ENCODE data around the gene ANTKMT.

Gene ANTKMT

DNA sequence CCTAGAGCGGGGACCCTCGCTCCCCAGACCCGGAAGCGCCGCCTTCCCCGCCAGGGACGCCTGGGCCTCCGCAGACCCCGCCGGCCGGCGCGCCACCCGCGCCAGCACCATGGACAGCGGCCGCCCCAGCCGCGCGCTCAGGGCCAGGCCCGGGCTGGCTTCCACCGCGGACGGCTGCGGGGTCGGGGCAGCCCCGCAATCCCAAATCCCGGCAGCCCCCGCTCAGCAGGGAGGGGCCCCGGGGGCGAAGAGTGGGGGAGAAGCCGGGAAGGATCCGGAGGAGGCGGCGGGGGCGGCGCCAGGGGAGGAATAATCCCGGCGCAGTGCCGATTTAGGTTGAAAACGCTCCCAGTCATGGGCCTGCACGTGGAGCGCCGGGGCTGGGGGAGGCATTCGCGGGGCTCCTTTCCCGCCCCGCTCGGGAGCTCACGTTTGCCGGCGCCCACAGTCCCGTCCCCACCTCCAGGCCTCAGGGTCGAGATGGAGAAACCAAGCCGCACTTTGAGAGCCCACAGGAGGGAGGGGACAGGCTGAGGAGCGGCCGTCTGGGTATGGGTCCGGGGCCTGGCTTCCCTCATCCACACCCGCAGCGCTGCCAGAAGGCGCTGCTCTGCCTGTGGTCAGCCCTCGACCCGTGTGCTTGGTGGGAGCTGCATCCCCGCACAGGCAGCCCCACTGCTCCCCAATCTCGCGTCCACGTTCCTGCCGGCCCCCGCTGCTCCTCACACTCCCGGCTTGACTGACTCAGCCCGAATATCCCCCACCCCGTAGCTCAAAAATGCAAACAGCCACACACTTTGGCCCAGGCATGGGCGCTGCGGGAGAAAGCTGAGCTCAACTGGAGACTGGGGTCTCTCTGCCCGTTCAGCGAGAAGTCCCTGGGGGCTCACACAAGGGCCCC lies 20.0 kb upstream of the ANTKMT start:
- no peak for DNase-seq

DNA sequence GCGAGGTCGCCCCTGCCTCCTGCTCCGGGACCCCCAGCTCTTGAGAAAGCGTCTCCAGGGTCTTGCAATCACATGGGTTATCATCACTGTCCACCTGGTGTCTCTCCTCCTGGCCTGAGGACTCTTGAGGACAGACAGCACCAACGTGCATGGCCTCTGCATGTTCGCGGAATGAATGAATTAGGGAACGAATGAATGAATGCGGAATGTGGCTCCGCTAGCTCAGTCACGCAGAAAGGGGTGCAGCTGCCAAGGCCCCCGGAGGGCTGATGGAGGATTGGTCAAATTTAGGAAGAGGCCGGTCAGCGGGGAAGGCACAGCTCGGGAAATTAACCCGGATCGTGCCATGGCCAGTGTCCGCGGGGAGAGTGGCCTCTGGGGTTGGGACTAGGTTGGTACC lies 18.6 kb upstream of the ANTKMT start:
- no peak for DNase-seq

DNA sequence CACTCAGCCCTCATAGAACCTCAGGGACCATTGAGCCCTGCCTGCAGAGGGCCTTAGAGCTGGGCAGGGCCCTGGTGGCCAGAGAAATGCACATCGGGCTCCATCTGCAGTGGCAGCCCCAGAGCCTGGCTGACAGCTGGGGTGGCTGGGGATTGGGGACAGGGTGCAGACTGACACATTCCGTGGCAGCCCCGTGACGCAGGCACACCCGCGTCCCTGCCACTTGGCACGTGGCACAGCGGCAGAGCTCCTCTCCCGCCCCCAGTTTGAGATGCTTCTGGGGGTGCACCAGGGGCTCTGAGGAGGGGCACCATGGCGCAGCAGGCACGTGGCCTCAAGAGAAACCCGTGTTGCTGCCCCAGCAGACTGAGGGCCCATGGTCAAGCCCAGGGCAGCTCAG lies 17.5 kb upstream of the ANTKMT start:
- DNase-seq, result no peak

DNA sequence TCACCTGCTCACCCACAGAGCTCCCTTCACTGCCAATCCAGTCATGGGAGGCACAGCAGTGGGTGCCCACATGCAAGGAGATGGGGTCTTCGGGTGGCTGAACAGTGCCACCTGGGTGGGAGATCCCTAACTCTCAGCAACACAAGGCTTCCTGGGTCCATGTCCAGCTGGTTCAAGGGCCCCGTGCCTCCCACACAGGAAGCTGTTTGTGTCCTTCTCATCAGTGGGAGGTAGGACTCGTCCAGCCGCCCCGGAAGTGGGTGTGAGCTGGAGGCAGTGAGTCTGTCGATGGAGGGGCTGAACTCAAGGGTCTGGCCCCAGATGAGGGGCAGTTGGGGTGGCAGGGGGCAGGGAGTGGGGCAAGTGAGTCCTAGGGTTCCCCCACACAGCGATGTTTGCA lies 16.9 kb upstream of the ANTKMT start:
- DNase-seq, result no peak

- DNase-seq, result no peak
Observed at GRCh38 chr16:704552-705380, 16.2 kb upstream of the ANTKMT start.

DNA sequence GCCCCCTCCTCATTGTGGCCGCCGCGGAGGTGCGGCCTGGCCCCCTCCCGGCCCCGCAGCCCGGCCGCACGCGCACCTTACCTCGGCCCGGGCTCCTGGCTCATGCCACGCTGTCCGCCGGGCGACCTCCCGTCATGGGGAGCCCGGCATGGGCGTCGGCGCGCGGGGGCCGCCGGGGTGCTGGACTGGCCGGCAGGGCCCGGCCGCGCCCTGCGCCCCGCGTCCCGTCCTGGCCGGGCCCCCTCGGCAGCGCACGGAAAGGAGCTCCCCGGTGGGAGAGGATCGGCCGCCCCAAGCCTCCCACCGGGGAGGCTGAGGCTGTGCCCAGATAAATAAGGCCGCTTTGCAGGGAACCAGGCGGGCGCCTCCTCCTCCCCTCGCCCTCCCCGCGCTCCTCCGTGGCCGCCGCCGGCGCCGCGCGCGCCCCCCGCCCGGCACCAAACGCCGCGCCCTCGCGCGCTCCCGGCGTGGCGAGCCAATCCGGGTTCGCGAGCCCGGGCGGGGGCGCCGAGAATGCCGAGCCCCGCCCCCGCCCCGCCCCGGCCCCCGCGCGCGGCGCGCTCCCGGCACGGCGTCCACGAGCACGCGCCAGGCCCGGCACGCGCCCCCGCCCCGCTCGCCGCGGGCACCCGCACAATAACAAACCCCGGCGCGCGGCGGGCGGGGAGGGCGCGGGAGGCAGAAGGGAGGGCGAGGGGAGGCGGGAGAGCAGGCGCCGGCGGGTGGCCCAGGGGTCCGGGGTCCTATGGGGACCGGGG lies 15.3 kb upstream of the ANTKMT start, which contains the start of gene FBXL16:
Gene FBXL16, minus strand, starts transcription at position 371 of the 758 bp plus-strand sequence. CDS start 8,396 bp downstream, outside the sequence.
- no peak for DNase-seq

DNA sequence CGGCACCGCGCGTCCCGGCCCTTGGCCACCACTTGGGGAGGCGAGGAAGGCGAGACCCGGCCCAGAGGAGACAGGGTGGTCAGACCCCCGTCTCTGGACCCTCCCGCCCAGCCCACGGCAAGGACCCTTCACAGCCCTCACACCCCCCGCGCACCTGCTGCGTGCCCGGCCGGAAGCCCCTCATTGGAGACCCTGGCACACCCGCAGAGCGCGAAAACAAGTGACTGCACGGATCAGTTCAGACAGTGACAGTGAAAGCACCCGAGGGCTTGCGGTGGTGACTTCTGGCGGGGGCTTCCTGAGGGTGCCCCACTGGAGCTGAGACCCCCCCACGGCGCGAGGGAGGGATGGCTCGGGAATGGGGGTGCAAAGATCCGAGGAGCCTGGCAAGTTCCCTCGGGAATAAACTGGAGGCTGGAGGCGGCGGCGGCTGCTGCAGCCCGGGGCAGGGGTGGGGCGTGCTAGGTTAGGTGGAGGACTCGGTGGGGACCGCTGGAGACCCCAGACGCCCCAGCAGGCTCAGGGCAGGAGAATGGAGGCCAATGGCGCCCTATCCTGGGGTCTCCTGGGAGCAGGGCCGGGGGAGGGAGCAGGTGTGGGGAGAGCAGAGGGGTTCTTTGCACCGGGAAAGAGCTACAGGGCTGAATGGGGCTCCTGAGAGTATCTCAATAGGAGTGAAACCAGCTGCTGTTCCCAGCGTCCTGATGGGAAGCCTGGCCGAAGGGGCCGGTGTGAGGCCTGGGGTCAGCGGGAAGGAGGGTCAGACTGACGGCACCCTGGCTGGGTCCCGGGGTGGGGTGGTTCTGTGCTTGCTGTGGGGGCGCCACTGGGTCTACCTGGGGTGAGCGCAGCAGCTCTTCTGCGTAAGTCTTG lies 14.5 kb upstream of the ANTKMT start:
- DNase-seq, result no peak

- no peak for DNase-seq
Observed at GRCh38 chr16:707062-707538, 13.8 kb upstream of the ANTKMT start.

DNA sequence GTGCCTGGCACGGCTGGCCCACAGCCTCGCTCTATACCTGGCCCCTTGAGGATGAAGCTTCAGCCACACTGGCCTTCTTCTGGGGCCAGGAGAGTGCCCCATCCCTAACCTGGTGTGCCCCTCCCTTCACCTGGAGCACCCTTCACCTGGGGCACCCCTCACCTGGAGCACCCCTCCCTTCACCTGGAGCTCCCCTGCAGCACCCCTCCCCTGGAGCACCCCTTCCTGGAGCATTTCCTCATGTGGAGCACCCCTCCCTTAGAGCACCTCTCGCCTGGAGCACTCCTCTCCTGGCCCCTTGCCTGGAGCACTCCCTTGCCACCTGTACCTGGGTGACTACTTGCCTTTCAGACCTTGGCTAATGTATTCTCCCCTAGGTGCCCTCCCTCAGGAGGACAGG lies 12.9 kb upstream of the ANTKMT start:
- no peak for DNase-seq

DNA sequence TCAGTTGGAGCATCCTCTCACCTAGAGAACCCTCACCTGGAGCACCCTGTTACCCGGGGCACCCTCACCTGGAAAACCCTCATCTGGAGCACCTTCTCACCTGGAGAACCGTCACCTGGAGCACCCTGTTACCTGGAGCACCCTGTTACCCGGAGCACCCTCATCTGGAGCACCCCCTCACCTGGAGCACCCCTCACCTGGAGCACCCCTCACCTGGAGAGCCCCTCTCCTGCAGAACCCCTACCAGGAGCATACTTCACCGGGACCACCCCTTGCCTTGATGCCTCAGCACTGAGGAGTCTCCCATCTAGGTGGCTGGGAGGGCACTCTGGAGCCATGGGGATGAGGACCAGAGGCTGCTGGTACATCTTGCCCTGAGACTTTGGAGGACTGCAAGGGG lies 12.0 kb upstream of the ANTKMT start:
- DNase-seq, result no peak

DNA sequence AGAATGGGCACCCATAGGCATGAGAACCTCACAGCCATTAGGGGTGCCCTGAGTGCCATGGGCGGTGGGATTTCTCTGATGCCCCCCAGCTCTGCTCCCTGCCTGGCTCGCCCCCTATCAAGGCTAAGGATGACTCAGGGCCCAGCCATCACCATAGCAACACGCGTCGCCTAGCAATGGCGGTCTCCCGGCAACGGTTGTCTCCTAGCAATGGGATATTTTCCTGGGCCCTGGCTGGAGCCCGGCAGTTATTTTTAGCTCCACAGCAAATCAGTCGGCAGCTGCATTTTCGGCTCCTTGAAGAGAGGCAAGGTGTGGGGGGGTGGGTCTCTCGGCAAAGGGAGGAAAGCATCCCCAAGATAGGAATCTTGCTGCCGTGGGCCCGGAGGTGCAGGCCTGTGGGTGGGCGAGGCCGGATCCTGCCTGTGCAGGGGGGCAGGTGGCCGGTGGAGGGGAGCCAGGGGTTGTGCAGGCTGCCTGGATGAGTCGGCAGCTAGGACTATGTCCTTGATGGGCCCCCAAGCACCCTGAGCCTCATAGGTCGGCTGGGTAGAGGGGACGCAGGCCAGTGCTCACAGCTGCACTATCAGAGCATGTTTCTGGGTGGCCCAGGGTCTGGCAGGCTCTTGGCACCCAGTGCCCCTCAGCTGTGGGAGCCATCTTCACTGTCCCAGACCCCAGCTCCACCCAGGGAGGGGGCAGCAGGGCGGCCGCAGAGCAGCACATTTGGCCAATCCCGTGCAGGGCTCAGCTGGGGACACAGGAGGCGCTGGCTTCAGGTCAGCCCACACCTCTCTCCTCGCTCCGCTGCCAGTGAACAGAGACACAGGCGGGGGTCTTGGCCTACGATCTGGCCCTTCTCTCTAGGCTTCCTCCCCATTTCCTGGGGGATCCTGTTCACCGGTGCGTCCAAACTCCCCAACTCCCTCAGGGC lies 11.1 kb upstream of the ANTKMT start:
- DNase-seq, result peak; percentile 44

GRCh38 chr16:710500-711075 lies 10.4 kb upstream of the ANTKMT start:
- DNase-seq, result no peak

DNA sequence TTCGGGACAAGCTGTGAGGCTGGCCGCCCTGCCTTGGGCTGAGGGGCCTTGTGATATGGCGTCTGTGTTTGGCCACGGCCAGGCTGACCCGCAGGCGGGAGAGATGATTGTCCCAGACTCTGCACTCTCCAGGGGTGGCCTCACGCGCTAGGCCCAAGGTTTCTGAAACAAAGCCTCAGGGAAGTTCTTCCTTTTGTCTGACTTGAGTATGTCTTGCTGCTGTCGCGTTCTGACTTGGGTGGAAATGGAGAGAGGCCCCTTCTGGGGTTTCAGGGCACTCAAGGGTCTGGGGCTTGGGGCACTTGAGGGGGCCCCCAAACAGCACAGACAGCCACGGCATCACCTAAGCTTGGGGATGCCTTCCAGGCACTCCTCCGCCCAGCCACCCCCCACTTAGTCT lies 9.9 kb upstream of the ANTKMT start:
- no peak for DNase-seq

DNA sequence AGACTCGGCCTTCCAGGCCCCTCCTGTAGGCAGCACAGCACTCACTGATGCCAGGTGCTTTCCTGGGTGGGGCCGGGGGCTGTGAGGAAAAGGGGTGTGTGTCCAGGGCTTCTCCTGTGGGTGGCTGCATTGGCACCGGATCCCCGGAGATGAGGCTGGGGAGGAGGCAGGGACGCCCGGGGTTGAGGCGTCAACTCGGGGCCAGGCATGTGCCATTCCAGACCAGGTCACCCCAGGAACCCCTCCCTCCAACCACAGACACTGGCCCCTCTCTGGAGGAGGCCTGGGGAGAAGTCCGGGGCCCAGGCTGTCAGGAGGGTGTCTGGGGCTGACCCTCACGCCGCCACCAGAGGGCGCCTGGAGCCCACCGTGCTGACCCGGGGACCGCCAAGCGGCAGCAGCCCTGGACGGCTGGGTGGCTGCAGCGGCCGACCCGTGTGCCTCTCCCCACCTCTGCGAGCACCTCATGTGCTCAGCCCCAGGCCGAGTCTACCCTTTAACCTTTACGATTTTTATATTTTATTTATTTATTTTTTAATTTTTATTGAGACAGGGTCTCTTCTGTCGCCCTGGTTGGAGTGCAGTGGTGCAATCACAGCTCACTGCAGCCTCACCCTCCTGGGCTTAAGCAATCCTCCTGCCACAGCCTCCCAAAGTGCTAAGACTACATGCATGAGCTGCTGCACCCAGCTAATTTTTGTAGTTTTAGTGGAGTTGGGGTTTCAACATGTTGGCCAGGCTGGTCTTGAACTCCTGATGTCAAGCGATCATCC lies 9.2 kb upstream of the ANTKMT start:
- DNase-seq, result peak; percentile 85

DNA sequence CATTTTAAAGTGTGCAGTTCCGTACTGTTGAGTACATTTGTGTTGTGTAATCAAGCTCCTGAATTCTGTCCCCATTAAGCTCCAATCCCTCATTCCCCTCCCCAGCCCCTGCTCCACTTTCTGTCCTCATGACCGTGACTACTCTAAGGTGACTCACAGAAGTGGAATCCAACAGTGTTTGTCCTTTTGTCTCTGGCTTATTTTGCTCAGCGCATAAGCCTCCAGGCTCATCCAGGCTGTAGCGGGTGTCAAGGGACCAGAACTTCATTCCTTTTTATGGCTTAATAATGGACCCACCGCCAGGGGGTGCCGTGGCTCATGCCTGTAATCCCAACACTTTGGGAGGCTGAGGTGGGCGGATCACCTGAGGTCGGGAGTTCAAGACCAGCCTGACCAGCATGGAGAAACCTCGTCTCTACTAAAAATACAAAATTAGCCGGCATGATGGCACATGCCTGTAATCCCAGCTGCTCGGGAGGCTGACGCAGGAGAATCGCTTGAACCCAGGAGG lies 8.2 kb upstream of the ANTKMT start:
- peak; percentile 82 for DNase-seq

GRCh38 chr16:714079-714478 lies 6.9 kb upstream of the ANTKMT start:
- DNase-seq, result no peak

DNA sequence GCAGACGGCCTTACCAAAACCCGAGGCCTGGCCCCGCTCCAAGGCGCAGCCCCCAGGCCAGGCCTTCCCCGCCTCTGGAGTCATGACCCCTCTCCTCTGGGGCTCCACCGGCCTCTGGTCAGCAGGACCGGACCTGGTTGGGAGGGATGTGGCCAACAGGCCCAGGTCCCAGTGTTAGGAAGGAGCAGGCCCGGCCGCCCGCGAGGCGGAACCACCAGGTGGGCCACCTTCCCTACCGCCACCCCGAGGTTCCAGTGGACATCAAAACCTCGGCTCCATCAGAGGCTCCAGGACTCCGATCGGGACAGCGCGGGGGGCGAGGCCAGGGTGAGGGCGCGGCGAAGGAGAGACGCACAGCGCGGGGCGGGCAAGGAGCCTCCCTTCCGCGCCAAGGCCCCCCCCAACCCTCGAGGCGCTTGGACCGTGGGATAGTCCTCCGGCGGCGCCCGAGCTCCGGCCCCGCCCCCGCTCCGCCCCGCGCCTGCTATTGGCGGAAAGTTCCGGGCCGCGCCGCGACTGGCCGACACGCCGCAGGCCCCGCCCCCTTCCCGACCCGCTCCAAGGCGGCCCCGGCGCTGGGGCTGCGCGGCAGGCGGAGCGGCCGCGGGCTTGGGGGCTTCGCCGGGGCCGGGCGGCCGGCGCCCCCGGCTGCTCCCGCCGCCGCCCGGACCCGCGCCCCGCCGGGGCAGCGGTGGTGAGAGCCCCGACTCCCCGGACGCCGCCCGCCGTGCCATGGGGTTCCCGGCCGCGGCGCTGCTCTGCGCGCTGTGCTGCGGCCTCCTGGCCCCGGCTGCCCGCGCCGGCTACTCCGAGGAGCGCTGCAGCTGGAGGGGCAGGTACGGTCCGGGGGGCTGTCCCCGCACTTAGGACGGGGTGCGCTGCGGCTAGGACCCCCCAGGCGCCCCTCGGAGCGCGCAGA lies 6.1 kb upstream of the ANTKMT start, which contains the start of gene METRN:
Gene METRN, plus strand, starts transcription at position 561 of the 919 bp plus-strand sequence. Its CDS starts 172 bp downstream, at position 733.
- peak; percentile 93 for DNase-seq

Data from activated CD4-positive, alpha-beta T cell treated with anti-CD3 and anti-CD28 coated beads for 48 hours (primary cell).